Measurements from ENCODE around the gene NKD1.

The NKD1 gene

DNA sequence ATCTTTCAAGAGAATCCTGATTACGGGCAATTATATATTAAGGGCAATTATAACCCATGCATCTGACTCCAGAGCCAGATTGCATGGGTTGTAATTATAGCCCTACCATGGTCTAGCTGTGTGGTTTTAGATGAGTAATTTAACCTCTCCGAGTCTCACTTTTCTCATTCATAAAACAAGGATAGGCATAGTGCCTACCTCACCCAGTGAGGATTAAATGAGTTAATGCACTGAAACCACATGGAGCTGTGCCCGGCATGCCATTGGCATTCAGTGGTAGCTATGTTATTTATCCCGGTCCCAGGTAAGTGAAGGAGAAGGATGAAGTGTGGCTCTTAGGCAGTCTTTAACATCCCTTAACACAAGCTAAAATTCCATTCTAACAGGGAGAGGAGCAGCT, 126.6 kb downstream of the NKD1 start:
- TF ChIP-seq, protein P1, sequence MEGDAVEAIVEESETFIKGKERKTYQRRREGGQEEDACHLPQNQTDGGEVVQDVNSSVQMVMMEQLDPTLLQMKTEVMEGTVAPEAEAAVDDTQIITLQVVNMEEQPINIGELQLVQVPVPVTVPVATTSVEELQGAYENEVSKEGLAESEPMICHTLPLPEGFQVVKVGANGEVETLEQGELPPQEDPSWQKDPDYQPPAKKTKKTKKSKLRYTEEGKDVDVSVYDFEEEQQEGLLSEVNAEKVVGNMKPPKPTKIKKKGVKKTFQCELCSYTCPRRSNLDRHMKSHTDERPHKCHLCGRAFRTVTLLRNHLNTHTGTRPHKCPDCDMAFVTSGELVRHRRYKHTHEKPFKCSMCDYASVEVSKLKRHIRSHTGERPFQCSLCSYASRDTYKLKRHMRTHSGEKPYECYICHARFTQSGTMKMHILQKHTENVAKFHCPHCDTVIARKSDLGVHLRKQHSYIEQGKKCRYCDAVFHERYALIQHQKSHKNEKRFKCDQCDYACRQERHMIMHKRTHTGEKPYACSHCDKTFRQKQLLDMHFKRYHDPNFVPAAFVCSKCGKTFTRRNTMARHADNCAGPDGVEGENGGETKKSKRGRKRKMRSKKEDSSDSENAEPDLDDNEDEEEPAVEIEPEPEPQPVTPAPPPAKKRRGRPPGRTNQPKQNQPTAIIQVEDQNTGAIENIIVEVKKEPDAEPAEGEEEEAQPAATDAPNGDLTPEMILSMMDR (IDR thresholded peaks at IDR 0.05; ENCODE audit: low read depth, low read length) = no peak
- no peak overlapping the region for H3K4me3 ChIP-seq (ENCODE audit: low read depth, low read length)
- DNase-seq (ENCODE audit: low read depth, low spot score) = no peak
- in situ Hi-C loops (cut with HindIII; ENCODE audit: low sequenced_read_pairs) = no loop called here

DNA sequence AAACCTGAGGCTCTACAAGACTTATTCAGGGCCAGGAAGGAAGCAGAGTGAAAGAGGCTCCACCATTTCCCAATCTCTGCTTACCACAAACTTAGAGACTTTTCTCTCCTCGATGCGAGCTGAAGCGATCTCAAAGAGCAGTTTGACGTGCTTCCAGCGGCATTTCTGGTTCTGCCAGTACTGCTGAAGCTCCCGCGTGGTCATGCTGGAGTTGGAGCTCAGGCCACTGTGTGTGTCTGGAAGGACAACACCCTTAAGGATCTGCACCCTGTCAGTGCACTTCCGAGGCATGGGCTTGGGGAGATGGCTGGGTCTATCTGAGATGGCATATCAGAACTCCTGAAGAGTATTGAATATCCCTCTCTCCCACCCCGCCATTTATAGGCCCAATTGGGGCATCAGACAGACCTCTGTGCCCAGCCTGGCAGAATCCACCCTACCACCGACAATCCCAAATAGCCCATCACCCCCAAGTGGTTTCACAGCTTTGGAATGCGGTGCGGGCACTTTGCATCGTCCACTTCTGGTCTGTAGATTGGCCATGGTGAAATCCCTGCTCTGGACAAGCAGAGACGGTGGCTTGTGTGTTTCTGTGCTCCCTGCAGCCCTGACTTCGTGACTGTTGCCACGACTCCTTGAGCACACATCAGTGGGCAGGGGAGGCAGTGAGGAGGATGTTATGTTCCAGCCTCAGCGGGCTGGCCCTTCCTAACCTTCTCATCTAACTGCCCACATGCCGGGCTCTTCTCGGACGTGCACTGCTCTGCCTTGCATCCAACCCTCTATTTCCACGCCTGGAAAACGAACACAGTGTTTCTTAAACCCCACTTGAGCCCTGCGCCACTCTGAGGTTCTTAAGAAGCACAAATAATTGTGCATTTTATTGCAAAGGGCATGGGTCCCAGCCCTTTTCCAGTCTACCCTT, 127.8 kb downstream of the NKD1 start:
- in situ Hi-C loops (cut with HindIII; ENCODE audit: low sequenced_read_pairs) = no loop called here
- no peak for DNase-seq (ENCODE audit: low read depth, low spot score)
- TF ChIP-seq, protein P1 (IDR thresholded peaks at IDR 0.05; ENCODE audit: low read depth, low read length) = no peak
- H3K4me3 ChIP-seq (ENCODE audit: low read depth, low read length) = no peak overlapping the region

DNA sequence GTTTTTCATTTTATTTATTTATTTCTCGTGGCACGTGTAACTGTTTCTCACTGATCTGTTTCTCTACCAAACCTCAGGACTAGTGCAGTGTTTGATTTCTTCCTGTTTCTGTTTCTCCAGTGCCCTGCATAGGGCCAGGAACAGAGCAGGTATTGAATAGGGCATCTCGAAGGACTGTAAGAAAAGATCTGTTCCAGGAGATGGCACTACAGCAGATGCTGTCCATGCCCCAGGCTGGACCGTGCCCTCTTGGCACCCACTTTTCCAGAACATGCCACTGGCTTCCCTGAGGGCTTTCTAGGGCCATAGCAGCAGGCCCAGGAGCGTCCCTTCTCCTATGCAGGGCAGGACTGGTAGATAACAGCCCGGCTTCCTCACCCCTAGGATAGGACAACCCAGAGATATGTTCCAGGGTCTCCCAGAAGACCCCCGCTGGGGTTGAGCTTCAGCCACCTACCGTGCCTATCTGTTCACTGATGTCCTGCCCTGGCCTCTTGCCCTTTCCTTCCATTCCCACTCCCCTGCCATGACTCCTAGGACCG, 128.6 kb downstream of the NKD1 start:
- in situ Hi-C loops (cut with HindIII; ENCODE audit: low sequenced_read_pairs) = no loop called here
- TF ChIP-seq, protein P1 (IDR thresholded peaks at IDR 0.05; ENCODE audit: low read depth, low read length) = no peak
- DNase-seq (ENCODE audit: low read depth, low spot score) = no peak

DNA sequence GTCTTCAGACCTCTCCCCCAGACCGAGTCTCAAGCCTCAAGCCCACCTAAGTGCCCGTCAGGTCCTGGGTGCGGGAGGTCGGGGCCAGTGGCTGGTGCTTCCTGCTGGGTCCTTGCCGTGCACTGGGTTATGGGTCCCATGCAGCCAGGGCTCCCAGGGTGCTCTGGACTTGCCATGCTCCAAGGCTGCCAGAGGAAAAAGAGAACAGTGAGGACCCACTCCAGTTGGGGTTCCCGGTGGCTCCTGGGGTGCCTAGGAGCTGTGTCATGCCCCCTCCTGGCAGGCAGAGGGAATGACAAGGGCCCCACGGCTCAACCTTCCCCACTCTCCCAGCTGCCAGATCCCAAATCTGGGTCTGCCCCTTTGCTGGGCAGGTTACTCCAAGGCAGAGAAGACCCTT, 129.2 kb downstream of the NKD1 start:
- H3K4me3 ChIP-seq (ENCODE audit: low read depth, low read length) = no peak overlapping the region
- TF ChIP-seq, protein P1 (IDR thresholded peaks at IDR 0.05; ENCODE audit: low read depth, low read length) = peak; percentile 34
- in situ Hi-C loops (cut with HindIII; ENCODE audit: low sequenced_read_pairs) = no loop called here
- no peak for DNase-seq (ENCODE audit: low read depth, low spot score)

More for the DNA sequence above, 128.6 kb downstream of the NKD1 start:
- no peak overlapping the region for H3K4me3 ChIP-seq (ENCODE audit: low read depth, low read length)

DNA sequence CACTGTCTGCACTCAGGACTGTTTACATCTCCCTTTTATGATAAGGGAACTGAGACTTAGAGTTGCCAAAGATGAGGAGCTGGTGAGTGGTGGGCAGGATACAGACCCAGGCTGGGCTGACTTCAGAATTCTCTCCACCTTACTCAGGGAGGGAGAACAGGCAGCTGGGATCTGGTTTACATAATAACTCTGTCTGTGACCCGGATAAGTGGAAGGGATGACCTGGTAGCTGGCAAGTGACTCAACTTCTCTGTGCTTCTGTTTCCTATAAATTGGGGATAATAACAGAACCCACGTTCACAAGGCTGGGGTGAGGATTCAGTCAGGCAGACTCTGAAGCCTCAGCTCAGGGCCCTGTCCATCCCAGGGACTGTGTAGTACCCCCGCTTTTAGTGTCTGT, 130.3 kb downstream of the NKD1 start:
- in situ Hi-C loops (cut with HindIII; ENCODE audit: low sequenced_read_pairs) = no loop called here
- TF ChIP-seq, protein P1 (IDR thresholded peaks at IDR 0.05; ENCODE audit: low read depth, low read length) = no peak
- DNase-seq (ENCODE audit: low read depth, low spot score) = no peak
- H3K4me3 ChIP-seq (ENCODE audit: low read depth, low read length) = no peak overlapping the region

DNA sequence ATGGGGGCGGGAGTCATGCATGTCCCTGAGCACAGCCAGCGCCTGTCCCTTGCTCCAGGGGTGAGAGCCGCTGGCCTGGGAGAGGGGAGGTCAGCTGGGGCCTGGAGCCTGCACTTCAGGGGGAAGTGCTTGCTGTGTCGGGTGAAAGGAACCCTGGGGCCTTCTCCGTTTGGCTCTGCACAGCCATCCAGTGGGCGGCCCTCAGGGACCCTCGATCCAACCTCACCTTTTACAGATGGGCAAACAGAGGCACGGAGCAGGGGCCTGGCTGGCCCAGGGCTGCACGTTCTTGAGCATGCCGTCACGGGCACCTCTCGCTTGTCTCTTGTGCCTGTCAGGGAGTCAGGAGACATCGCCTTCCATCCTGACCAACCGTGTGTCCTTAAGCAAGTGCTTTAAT, 131.1 kb downstream of the NKD1 start:
- DNase-seq (ENCODE audit: low read depth, low spot score) = no peak
- no peak overlapping the region for H3K4me3 ChIP-seq (ENCODE audit: low read depth, low read length)
- TF ChIP-seq, protein P1 (IDR thresholded peaks at IDR 0.05; ENCODE audit: low read depth, low read length) = no peak
- in situ Hi-C loops (cut with HindIII; ENCODE audit: low sequenced_read_pairs) = no loop called here

Measured in astrocyte of the spinal cord (primary cell).